OCI-LY7 (cell line): ENCODE results near the gene PLA2G4B. TPM values are rescaled to one million over a fixed set of nuclear protein-coding genes. Genes with fewer than 3 reads are reported as not detected.

Experiments
- BruUV-seq: library from RNA; stranded (reverse); fragments of 400-500 nt; replicated peaks from 2 replicates; lab custom pipeline; 2021; lab: Mats Ljungman, UMichigan
- CTCF ChIA-PET: fragments of 300-600 bp; sonication (Branson Sonifier 250); formaldehyde crosslinking; loops from one replicate; lab custom pipeline; 2022; ENCODE audit warnings: antibody characterized with exemption; ENCODE audit not compliant: unreplicated experiment; lab: Charles Lee
- POLR2A ChIA-PET: fragments of 300-600 bp; sonication (Branson Sonifier 250); formaldehyde crosslinking; loops from one replicate; lab custom pipeline; 2022; ENCODE audit warnings: antibody characterized with exemption; lab: Charles Lee
- DNase-seq: peaks from one replicate; pipeline ENCODE4 v3.0.0-alpha.2; 2015; ENCODE audit warnings: low spot score
- H2AFZ ChIP-seq: fragments of 200-600 bp; sonication (generic), shearing (Covaris generic); 2 replicates; pipeline ENCODE4 v1.6.1; 2014; ENCODE audit warnings: mild to moderate bottlenecking, antibody characterized with exemption, low read length, moderate library complexity
- H3K27ac ChIP-seq: fragments of 200-600 bp; sonication (generic); 2 replicates; pipeline ENCODE4 v1.5.1; 2014; ENCODE audit warnings: mixed run types, low read depth, mild to moderate bottlenecking, moderate library complexity, low read length, inconsistent platforms; ENCODE audit not compliant: poor library complexity, severe bottlenecking
- H3K36me3 ChIP-seq: fragments of 200-600 bp; sonication (generic); 2 replicates; pipeline ENCODE4 v1.6.1; 2014; ENCODE audit warnings: mild to moderate bottlenecking, antibody characterized with exemption, low read length, moderate library complexity, mixed read lengths; ENCODE audit not compliant: insufficient read depth
- H3K4me1 ChIP-seq: fragments of 200-600 bp; sonication (generic); 2 replicates; pipeline ENCODE4 v1.5.1; 2014; ENCODE audit warnings: mild to moderate bottlenecking, low read length; ENCODE audit not compliant: insufficient read depth, poor library complexity, severe bottlenecking
- H3K4me2 ChIP-seq: fragments of 200-600 bp; sonication (generic); 2 replicates; pipeline ENCODE4 v1.6.1; 2014; ENCODE audit warnings: mild to moderate bottlenecking, low read length
- H3K4me3 ChIP-seq: fragments of 200-600 bp; sonication (generic); 2 replicates; pipeline ENCODE4 v1.5.1; 2014; ENCODE audit warnings: mild to moderate bottlenecking, low read depth, low read length; ENCODE audit not compliant: poor library complexity, severe bottlenecking
- H3K79me2 ChIP-seq: fragments of 200-600 bp; sonication (generic); 2 replicates; pipeline ENCODE4 v1.6.1; 2016; ENCODE audit warnings: low read depth, mild to moderate bottlenecking, low read length, moderate library complexity, mixed read lengths; ENCODE audit not compliant: insufficient read depth
- H3K9me2 ChIP-seq: fragments of 200-600 bp; sonication (generic); 2 replicates; pipeline ENCODE4 v1.6.1; 2016; ENCODE audit warnings: mild to moderate bottlenecking, low read length, mixed read lengths; ENCODE audit not compliant: insufficient read depth
- H3K9me3 ChIP-seq: fragments of 200-600 bp; sonication (generic); 2 replicates; pipeline ENCODE4 v1.6.1; 2014; ENCODE audit warnings: mild to moderate bottlenecking, mixed run types, low read length, mixed read lengths
- H4K20me1 ChIP-seq: fragments of 200-600 bp; sonication (generic); 2 replicates; pipeline ENCODE4 v1.6.1; 2014; ENCODE audit warnings: mild to moderate bottlenecking, antibody characterized with exemption, low read length, moderate library complexity, mixed read lengths; ENCODE audit not compliant: insufficient read depth
- EZH2phosphoT487 ChIP-seq: fragments of 200-600 bp; sonication (generic); IDR thresholded peaks from 2 replicates; pipeline ENCODE4 v1.6.1; 2018; ENCODE audit warnings: low read depth, borderline replicate concordance, mild to moderate bottlenecking, mixed run types, antibody characterized with exemption, low read length, moderate library complexity, mixed read lengths
- intact Hi-C: fragments of 100-400 bp; cut with micrococcal nuclease; formaldehyde crosslinking; loops from one replicate; pipeline ENCODE4 v1.10.0; 2022; ENCODE audit not compliant: unreplicated experiment
- total RNA-seq, 2 experiments: library from RNA; depleted of rRNA in 1 of 2; stranded (reverse); fragments of >200 nt in 1 of 2; shearing (Covaris generic) in 1 of 2; gene quantifications; 2 replicates each; pipeline ENCODE4 v1.2.3, GENCODE V29; 2014 to 2022
- TF ChIP-seq, protein P1 (sequence below): fragments of 200-600 bp; sonication (generic); conservative IDR thresholded peaks from 2 replicates; pipeline ENCODE4 v1.5.1; 2014; ENCODE audit warnings: mild to moderate bottlenecking, antibody characterized with exemption, low read length, moderate library complexity, mixed read lengths

Gene PLA2G4B
- total RNA-seq, 2 experiments from 2014 or later = 9.5 to 11.1 TPM

DNA sequence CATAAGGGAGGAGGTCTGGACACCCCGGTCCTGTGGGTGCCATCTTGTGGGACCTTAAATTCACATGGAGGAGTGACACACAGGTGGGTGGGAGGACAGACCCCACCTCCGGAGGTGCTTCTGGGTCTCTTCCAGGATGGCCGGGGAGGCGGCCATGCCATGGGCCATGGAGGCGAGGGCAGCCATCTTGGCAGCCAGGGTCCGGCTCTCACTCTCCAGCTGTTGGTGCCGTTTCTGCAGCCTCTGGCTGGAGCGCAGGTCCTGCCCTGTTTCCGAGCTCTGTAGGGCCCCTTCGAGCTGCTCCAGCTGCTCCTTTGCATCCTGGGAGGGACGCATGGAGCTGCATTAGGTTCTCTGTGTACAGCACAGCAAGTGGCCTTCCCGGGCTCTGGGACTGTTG is 36.1 kb downstream of the PLA2G4B start:
- Histone ChIP-seq H3K79me2 (no peaks in the 10 kb centered on the region), H3K27ac (no peak overlapping the region), H2AFZ (no peak overlapping the region), H3K36me3 (no peaks in the 10 kb centered on the region), H3K4me1 (no peaks in the 10 kb centered on the region), H3K9me3 (no peaks in the 10 kb centered on the region), H3K4me2 (no peak overlapping the region), H3K9me2 (no peaks in the 10 kb centered on the region), H3K4me3 (no peak overlapping the region), H4K20me1 (no peaks in the 10 kb centered on the region)
- CTCF ChIA-PET = no interaction called here
- intact Hi-C loops = no loop called here
- DNase-seq = no peak
- TF ChIP-seq, protein P1, sequence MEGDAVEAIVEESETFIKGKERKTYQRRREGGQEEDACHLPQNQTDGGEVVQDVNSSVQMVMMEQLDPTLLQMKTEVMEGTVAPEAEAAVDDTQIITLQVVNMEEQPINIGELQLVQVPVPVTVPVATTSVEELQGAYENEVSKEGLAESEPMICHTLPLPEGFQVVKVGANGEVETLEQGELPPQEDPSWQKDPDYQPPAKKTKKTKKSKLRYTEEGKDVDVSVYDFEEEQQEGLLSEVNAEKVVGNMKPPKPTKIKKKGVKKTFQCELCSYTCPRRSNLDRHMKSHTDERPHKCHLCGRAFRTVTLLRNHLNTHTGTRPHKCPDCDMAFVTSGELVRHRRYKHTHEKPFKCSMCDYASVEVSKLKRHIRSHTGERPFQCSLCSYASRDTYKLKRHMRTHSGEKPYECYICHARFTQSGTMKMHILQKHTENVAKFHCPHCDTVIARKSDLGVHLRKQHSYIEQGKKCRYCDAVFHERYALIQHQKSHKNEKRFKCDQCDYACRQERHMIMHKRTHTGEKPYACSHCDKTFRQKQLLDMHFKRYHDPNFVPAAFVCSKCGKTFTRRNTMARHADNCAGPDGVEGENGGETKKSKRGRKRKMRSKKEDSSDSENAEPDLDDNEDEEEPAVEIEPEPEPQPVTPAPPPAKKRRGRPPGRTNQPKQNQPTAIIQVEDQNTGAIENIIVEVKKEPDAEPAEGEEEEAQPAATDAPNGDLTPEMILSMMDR = no peak
- no peak for TF ChIP-seq EZH2phosphoT487
- POLR2A ChIA-PET = no interaction called here
- BruUV-seq = no TSS peak

DNA sequence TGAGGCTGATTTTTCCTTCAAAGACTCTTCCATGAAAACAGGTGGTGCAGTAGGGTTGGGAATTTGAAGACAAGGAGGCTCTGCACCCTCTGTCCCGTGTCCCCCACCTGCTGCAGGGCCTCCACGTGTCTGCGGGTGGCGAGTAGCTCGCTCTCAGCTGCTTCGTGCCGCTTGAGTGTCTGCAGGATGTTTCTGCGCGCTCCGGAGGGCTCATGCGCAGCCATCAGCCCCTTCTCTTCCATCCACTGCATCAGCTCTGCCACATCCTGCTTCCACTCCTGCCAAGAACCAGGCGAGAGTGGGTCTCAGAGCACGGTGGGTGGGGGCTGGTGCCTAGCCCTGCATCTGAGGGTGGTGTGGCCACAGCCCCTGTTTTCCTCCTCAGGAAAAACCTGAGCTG is 37.4 kb downstream of the PLA2G4B start:
- Histone ChIP-seq H3K79me2 (no peaks in the 10 kb centered on the region), H3K4me3 (no peak overlapping the region), H2AFZ (no peak overlapping the region), H3K4me1 (no peaks in the 10 kb centered on the region), H3K9me3 (no peaks in the 10 kb centered on the region), H3K9me2 (no peaks in the 10 kb centered on the region), H3K4me2 (no peak overlapping the region), H4K20me1 (no peaks in the 10 kb centered on the region), H3K27ac (no peak overlapping the region), H3K36me3 (no peaks in the 10 kb centered on the region)
- CTCF ChIA-PET = no interaction called here
- DNase-seq = peak; percentile 25
- POLR2A ChIA-PET = no interaction called here
- intact Hi-C loops = no loop called here
- BruUV-seq = no TSS peak
- no peak for TF ChIP-seq EZH2phosphoT487
- TF ChIP-seq, protein P1 = no peak

DNA sequence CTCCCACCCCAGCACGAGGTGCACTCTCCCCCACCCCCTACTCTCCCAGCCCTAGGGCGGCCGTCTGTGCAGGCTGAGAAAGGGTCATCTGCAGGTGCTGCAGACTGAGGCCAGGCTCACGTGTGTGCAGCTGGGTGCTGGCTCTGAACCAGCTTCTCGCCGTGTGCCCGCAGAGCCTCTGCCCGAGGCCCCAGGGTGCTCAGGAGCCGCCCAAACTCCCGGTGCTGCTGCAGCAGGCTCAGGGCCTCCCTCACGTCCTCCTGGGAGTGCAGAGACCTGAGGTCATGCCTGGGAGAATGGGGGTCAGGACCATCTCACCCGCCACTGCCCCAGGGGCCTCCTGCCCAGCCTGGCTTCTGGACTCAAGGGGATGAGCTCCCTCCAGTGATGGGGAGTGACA is 38.0 kb downstream of the PLA2G4B start:
- Histone ChIP-seq H2AFZ (no peak overlapping the region), H3K4me1 (no peaks in the 10 kb centered on the region), H3K9me3 (no peaks in the 10 kb centered on the region), H3K4me2 (no peak overlapping the region), H3K9me2 (no peaks in the 10 kb centered on the region), H3K36me3 (no peaks in the 10 kb centered on the region), H3K79me2 (no peaks in the 10 kb centered on the region), H3K4me3 (no peak overlapping the region), H4K20me1 (no peaks in the 10 kb centered on the region), H3K27ac (no peak overlapping the region)
- POLR2A ChIA-PET = no interaction called here
- TF ChIP-seq EZH2phosphoT487 = no peak
- TF ChIP-seq, protein P1 = no peak
- intact Hi-C loops = no loop called here
- DNase-seq = no peak
- CTCF ChIA-PET = no interaction called here
- BruUV-seq = no TSS peak
